AG04450 (cell line): ENCODE results near the gene HASPIN. TPM values are rescaled to one million over a fixed set of nuclear protein-coding genes. Genes with fewer than 3 reads are reported as not detected.
"Not testable (repeated sequence)": the region's sequence is repeated elsewhere in the genome, so short reads cannot be mapped to it uniquely, and the experiment has no call there.

Source experiments
- CTCF ChIA-PET: fragments of 300-600, 350-600 bp; formaldehyde crosslinking; extraction: SDS; loops from one replicate; lab custom pipeline; 2022; ENCODE audit warnings: antibody characterized with exemption, inconsistent platforms; lab: Charles Lee
- POLR2A ChIA-PET: fragments of 350-600 bp; formaldehyde crosslinking; extraction: SDS; loops from one replicate; lab custom pipeline; 2021; ENCODE audit warnings: antibody characterized with exemption, inconsistent platforms; lab: Yijun Ruan, JAX
- DNase-seq: peaks from one replicate; pipeline ENCODE4 v3.0.0-alpha.2; 2011; ENCODE audit warnings: low read depth, low spot score
- H3K27ac ChIP-seq: one replicate; pipeline ENCODE4 v1.5.1; 2012; ENCODE audit warnings: low read depth, low read length, control low read depth
- H3K27me3 ChIP-seq: one replicate; pipeline ENCODE4 v1.6.0; 2012; ENCODE audit warnings: low read length; ENCODE audit not compliant: control insufficient read depth, insufficient read depth
- H3K4me3 ChIP-seq: 2 replicates; pipeline ENCODE4 v1.5.1; 2011; ENCODE audit warnings: mild to moderate bottlenecking, low read depth, low read length, control low read depth
- H3K9me3 ChIP-seq: 2 replicates; pipeline ENCODE4 v1.5.1; 2012; ENCODE audit warnings: low read length; ENCODE audit not compliant: control insufficient read depth, insufficient read depth
- polyA plus RNA-seq: library from polyadenylated mRNA; depleted of rRNA; stranded (reverse); fragments of >200 nt; gene quantifications from 2 replicates; pipeline ENCODE4 v1.2.3, GENCODE V29; 2011
- TF ChIP-seq, protein P1 (sequence below): IDR thresholded peaks from 2 replicates; pipeline ENCODE4 v1.5.1; 2011; ENCODE audit warnings: low read depth, low read length, control low read depth, inconsistent platforms

The HASPIN gene
- polyA plus RNA-seq, 1 experiment, result 1.6 TPM

GRCh38 chr17:3724378-3725077 is 825 bp downstream of the HASPIN start:
- no peaks in the 10 kb centered on the region for H3K27me3 ChIP-seq
- ChIA-PET CTCF (interaction anchor here (0.6 to 2.0 kb wide), 2 partner anchors 42 to 284 kb away, joined by 5 to 15 read pairs; no protein-coding TSS in a partner anchor), POLR2A (interaction anchor here (2.4 kb wide), 1 partner anchor 56 kb away, joined by 14 read pairs; the partner anchor contains the start of genes EMC6 and TAX1BP3)
- no peak overlapping the region for H3K27ac ChIP-seq
- TF ChIP-seq, protein P1, sequence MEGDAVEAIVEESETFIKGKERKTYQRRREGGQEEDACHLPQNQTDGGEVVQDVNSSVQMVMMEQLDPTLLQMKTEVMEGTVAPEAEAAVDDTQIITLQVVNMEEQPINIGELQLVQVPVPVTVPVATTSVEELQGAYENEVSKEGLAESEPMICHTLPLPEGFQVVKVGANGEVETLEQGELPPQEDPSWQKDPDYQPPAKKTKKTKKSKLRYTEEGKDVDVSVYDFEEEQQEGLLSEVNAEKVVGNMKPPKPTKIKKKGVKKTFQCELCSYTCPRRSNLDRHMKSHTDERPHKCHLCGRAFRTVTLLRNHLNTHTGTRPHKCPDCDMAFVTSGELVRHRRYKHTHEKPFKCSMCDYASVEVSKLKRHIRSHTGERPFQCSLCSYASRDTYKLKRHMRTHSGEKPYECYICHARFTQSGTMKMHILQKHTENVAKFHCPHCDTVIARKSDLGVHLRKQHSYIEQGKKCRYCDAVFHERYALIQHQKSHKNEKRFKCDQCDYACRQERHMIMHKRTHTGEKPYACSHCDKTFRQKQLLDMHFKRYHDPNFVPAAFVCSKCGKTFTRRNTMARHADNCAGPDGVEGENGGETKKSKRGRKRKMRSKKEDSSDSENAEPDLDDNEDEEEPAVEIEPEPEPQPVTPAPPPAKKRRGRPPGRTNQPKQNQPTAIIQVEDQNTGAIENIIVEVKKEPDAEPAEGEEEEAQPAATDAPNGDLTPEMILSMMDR, result no peak
- peak overlapping the region; percentile 94 for H3K4me3 ChIP-seq
- H3K9me3 ChIP-seq, result no peaks in the 10 kb centered on the region; the same call in 1 of the 2 replicates
- no peak for DNase-seq

GRCh38 chr17:3727041-3727440 is 3.3 kb downstream of the HASPIN start:
- TF ChIP-seq, protein P1, result no peak
- ChIA-PET CTCF (interaction anchor here (3.4 kb wide), 1 partner anchor 11 kb away, joined by 22 read pairs; no protein-coding TSS in a partner anchor), POLR2A (no interaction called here)
- H3K4me3 ChIP-seq, result no peak overlapping the region
- H3K27ac ChIP-seq, result no peak overlapping the region
- H3K9me3 ChIP-seq, result no peaks in the 10 kb centered on the region; the same call in 1 of the 2 replicates
- DNase-seq, result no peak
- H3K27me3 ChIP-seq, result no peaks in the 10 kb centered on the region

GRCh38 chr17:3728099-3728498 is 4.4 kb downstream of the HASPIN start:
- H3K27me3 ChIP-seq, H3K27ac ChIP-seq, POLR2A ChIA-PET, H3K9me3 ChIP-seq, DNase-seq, H3K4me3 ChIP-seq: not testable (repeated sequence)
- CTCF ChIA-PET, result interaction anchor here (1.5 to 3.4 kb wide), 2 partner anchors 10 to 118 kb away, joined by 4 to 22 read pairs; partner anchors contain the start of gene NCBP3

GRCh38 chr17:3729881-3730280 is 6.2 kb downstream of the HASPIN start:
- ChIA-PET CTCF (interaction anchor here (3.4 kb wide), 1 partner anchor 8 kb away, joined by 22 read pairs; no protein-coding TSS in a partner anchor), POLR2A (interaction anchor here (1.1 kb wide), 1 partner anchor 62 kb away, joined by 6 read pairs; no protein-coding TSS in a partner anchor)
- Histone ChIP-seq H3K27me3 (no peaks in the 10 kb centered on the region), H3K4me3 (no peak overlapping the region), H3K9me3 (no peaks in the 10 kb centered on the region), H3K27ac (no peak overlapping the region)
- DNase-seq, result no peak
- TF ChIP-seq, protein P1, result no peak

GRCh38 chr17:3730881-3731429 is 7.3 kb downstream of the HASPIN start:
- CTCF ChIA-PET, result interaction anchor here (1.3 to 4.6 kb wide), 2 partner anchors 8 to 97 kb away, joined by 4 to 18 read pairs; partner anchors contain the start of gene HASPIN
- Histone ChIP-seq H3K4me3 (no peak overlapping the region), H3K27me3 (no peaks in the 10 kb centered on the region), H3K9me3 (no peaks in the 10 kb centered on the region), H3K27ac (peak overlapping the region; percentile 23)
- no peak for DNase-seq
- TF ChIP-seq, protein P1, result no peak
- POLR2A ChIA-PET, result interaction anchor here (0.6 to 0.7 kb wide), 3 partner anchors 64 to 379 kb away, joined by 4 read pairs; no protein-coding TSS in a partner anchor
